Suprapubic skin (tissue), 3 donors: ENCODE measurements around the gene TMEM125.

ENCODE experiments used
- CTCF ChIP-seq, 2 donors: fragments of 200-600 bp in 1 of 2; fragments of 450-650 bp in 1 of 2; sonication (generic) in 1 of 2; IDR thresholded peaks; one replicate each; pipeline ENCODE4 v1.5.1; 2016 to 2019; ENCODE audit warnings: antibody characterized with exemption in 2 of 2, mild to moderate bottlenecking in 1 of 2, moderate library complexity in 1 of 2
- POLR2A ChIP-seq, 2 donors: fragments of 450-650 bp; IDR thresholded peaks; one replicate each; pipeline ENCODE4 v1.6.1; 2017; ENCODE audit warnings: antibody characterized with exemption in 2 of 2, mild to moderate bottlenecking in 2 of 2, moderate library complexity in 2 of 2

- TF ChIP-seq CTCF (IDR thresholded peaks at IDR 0.05) (no peak), POLR2A (IDR thresholded peaks at IDR 0.05) (no peak)
Measured at GRCh38 chr1:43312663-43313515, 43.1 kb downstream of the TMEM125 start.
